SK-N-SH (cell line): ENCODE data around the gene CPA4. TPM values are rescaled to one million over a fixed set of nuclear protein-coding genes. Genes with fewer than 3 reads are reported as not detected.

Experiments used
- CTCF ChIA-PET: fragments of 300-600, 350-600 bp; formaldehyde crosslinking; extraction: SDS; loops from one replicate; lab custom pipeline; 2021; lab: Yijun Ruan, JAX
- POLR2A ChIA-PET: fragments of 350-600 bp; sonication (Branson Sonifier 250); formaldehyde crosslinking; extraction: SDS; loops from one replicate; lab custom pipeline; 2020; ENCODE audit warnings: antibody characterized with exemption, inconsistent platforms; lab: Yijun Ruan, JAX
- DNase-seq: peaks from one replicate; pipeline ENCODE4 v3.0.0; 2012
- H2AFZ ChIP-seq: fragments of 200-600 bp; sonication (generic); 2 replicates; pipeline ENCODE4 v1.8.1; 2016; ENCODE audit warnings: antibody characterized with exemption, mild to moderate bottlenecking, low read depth
- H3F3A ChIP-seq: fragments of 200-600 bp; sonication (generic); replicated peaks from 2 replicates; pipeline ENCODE3; 2016; ENCODE audit warnings: antibody characterized with exemption, mild to moderate bottlenecking; ENCODE audit not compliant: insufficient read depth
- H3K27ac ChIP-seq, 2 experiments: fragments of 200-500 bp in 1 of 2; fragments of 200-600 bp in 1 of 2; sonication (Bioruptor generic) in 1 of 2; sonication (generic), shearing (Covaris generic) in 1 of 2; 2 replicates each; pipeline versions ENCODE4 v1.5.1 to v1.6.1; 2014 to 2016; ENCODE audit warnings: low read depth in 2 of 2, inconsistent platforms in 1 of 2, low read length in 1 of 2, mild to moderate bottlenecking in 1 of 2, mixed read lengths in 1 of 2
- H3K27me3 ChIP-seq: fragments of 200-600 bp; sonication (generic), shearing (Covaris generic); 2 replicates; pipeline ENCODE4 v1.6.1; 2016; ENCODE audit warnings: mixed run types; ENCODE audit not compliant: insufficient read depth
- H3K36me3 ChIP-seq, 2 experiments: fragments of 200-500 bp in 1 of 2; fragments of 200-600 bp in 1 of 2; sonication (Bioruptor generic) in 1 of 2; sonication (generic) in 1 of 2; replicated peaks in 1 of 2; 2 replicates each; pipeline versions ENCODE3 to v1.5.1; 2014 to 2016; ENCODE audit warnings: low read length in 1 of 2, mild to moderate bottlenecking in 1 of 2; ENCODE audit not compliant: insufficient read depth in 2 of 2, control insufficient read depth in 1 of 2
- H3K4me1 ChIP-seq, 2 experiments: fragments of 200-500 bp in 1 of 2; fragments of 200-600 bp in 1 of 2; sonication (Bioruptor generic) in 1 of 2; sonication (generic), shearing (Covaris generic) in 1 of 2; 2 replicates each; pipeline versions ENCODE4 v1.5.1 to v1.6.1; 2014 to 2016; ENCODE audit warnings: low read depth in 1 of 2, low read length in 1 of 2, mixed run types in 1 of 2; ENCODE audit not compliant: insufficient read depth in 2 of 2, control insufficient read depth in 1 of 2
- H3K4me2 ChIP-seq: fragments of 200-600 bp; sonication (generic), shearing (Covaris generic); 2 replicates; pipeline ENCODE4 v1.6.1; 2017; ENCODE audit warnings: mixed run types
- H3K4me3 ChIP-seq, 2 experiments: fragments of 200-500 bp in 1 of 2; fragments of 200-600 bp in 1 of 2; sonication (Bioruptor generic) in 1 of 2; sonication (generic), shearing (Covaris generic) in 1 of 2; 2 replicates each; pipeline versions ENCODE4 v1.5.1 to v1.8.1; 2014 to 2016; ENCODE audit warnings: low read depth in 2 of 2, inconsistent platforms in 1 of 2, low read length in 1 of 2, mild to moderate bottlenecking in 1 of 2, mixed read lengths in 1 of 2, moderate library complexity in 1 of 2
- H3K79me2 ChIP-seq: fragments of 200-600 bp; sonication (generic); 2 replicates; pipeline ENCODE4 v1.8.1; 2017; ENCODE audit warnings: mild to moderate bottlenecking; ENCODE audit not compliant: insufficient read depth
- H3K9ac ChIP-seq: fragments of 200-600 bp; sonication (generic); 2 replicates; pipeline ENCODE4 v1.6.1; 2017; ENCODE audit warnings: mixed run types
- H3K9me2 ChIP-seq: fragments of 200-600 bp; sonication (generic); 2 replicates; pipeline ENCODE4 v1.6.1; 2017; ENCODE audit warnings: mixed run types
- H3K9me3 ChIP-seq: fragments of 200-600 bp; sonication (generic); 2 replicates; pipeline ENCODE4 v1.6.1; 2017; ENCODE audit warnings: mixed run types, mild to moderate bottlenecking, moderate library complexity
- H4K20me1 ChIP-seq: fragments of 200-600 bp; sonication (generic); 2 replicates; pipeline ENCODE4 v1.6.1; 2017; ENCODE audit warnings: mild to moderate bottlenecking, mixed run types; ENCODE audit not compliant: insufficient read depth
- CHD2 ChIP-seq: fragments of 150-350 bp; IDR thresholded peaks from 2 replicates; pipeline ENCODE4 v1.6.1; 2018; ENCODE audit warnings: low read length; ENCODE audit not compliant: partially characterized antibody
- ELF1 ChIP-seq: IDR thresholded peaks from 2 replicates; pipeline ENCODE4 v1.4.0; 2012
- EP300 ChIP-seq, 2 experiments: IDR thresholded peaks; 2 replicates each; pipeline versions ENCODE4 v1.4.0 to v1.6.1; 2012; ENCODE audit warnings: borderline replicate concordance in 1 of 2, low read depth in 1 of 2, low read length in 1 of 2
- EZH2phosphoT487 ChIP-seq: fragments of 200-600 bp; sonication (generic); IDR thresholded peaks from 2 replicates; pipeline ENCODE4 v1.6.1; 2017; ENCODE audit warnings: low read depth, mixed run types, mild to moderate bottlenecking, antibody characterized with exemption, moderate library complexity, borderline replicate concordance
- FOXJ3 ChIP-seq: sonication (generic); formaldehyde crosslinking; IDR thresholded peaks from 2 replicates; pipeline ENCODE4 v1.5.1; 2020; ENCODE audit warnings: mild to moderate bottlenecking, missing genetic modification reagents
- GABPA ChIP-seq: IDR thresholded peaks from 2 replicates; pipeline ENCODE4 v1.4.0; 2012; ENCODE audit warnings: low read depth, mild to moderate bottlenecking
- RFX5 ChIP-seq: IDR thresholded peaks from 2 replicates; pipeline ENCODE4 v1.6.1; 2012; ENCODE audit warnings: mild to moderate bottlenecking, improper control_type of control experiment, low read length
- TCF12 ChIP-seq: IDR thresholded peaks from 2 replicates; pipeline ENCODE4 v1.4.0; 2012
- TEAD4 ChIP-seq: IDR thresholded peaks from 2 replicates; pipeline ENCODE4 v1.4.0; 2012; ENCODE audit warnings: mild to moderate bottlenecking, borderline replicate concordance; ENCODE audit not compliant: insufficient read depth
- WGBS: methylation state at CpG from one replicate; pipeline ENCODE4 v1.1.6; 2017; ENCODE audit warnings: low lambda C conversion rate; 5-methylcytosine and 5-hydroxymethylcytosine counted together
- polyA plus RNA-seq, 3 experiments: library from polyadenylated mRNA; depleted of rRNA; stranded (reverse); fragments of >200 nt; gene quantifications; 2 replicates each; pipeline ENCODE4 v1.2.3, GENCODE V29; 2012
- TF ChIP-seq, protein P1 (sequence below): IDR thresholded peaks from 2 replicates; pipeline ENCODE4; 2012
- TF ChIP-seq, protein P2 (sequence below): fragments of 150-350 bp; IDR thresholded peaks from 2 replicates; pipeline ENCODE4 v1.6.1; 2016; ENCODE audit warnings: mild to moderate bottlenecking, low read depth, low read length
- TF ChIP-seq, protein P3 (sequence below): fragments of 150-350 bp; IDR thresholded peaks from 2 replicates; pipeline ENCODE4 v1.6.1; 2017; ENCODE audit warnings: antibody characterized with exemption, low read length, low read depth, borderline replicate concordance

CPA4 gene
- polyA plus RNA-seq, 1 of the 3 experiments (the other 2 are of a cell fraction), result 176 TPM

DNA sequence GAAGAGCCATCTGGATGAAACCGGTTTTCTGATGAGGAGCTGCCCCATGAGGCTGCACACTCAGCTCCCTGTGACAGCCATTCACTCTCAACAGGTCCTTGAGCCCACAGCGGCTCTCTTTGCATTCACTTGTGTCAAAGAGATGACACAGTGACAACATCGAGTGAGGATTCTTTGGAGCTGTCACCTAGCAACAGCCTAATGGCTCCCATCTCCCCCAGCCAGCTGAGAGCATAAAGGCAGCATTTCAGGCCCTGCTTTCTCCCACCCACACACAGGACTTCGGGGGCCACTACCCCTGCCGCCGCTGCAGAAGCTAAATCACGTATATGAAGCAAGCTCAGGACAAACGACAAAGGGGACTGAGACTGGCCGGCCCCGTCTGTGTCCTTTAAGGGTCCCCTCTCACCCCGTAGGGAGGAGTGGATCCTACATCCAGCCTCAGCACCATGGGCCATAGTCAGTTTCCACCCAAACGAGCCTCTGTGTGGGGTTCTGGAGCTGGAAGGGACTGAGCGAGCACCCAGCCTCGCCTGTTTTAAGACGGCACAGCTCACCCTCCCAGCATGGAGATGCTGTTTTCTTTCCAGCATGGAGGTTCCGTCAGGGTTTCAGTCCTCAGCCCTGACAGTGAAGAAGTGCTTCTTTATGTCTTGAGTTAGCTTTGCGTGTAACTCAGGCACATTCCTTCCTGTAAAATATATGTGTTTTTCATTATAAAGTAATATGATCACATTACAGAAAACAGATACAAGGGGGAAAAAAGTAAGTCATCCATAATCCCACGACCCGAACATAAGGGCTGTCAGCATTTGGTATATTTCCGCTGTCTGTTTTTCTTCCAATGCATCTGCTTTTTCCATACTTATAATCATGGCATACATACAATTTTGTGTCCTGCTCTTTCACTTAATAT, 4.9 kb downstream of the CPA4 start:
- DNase-seq, result no peak
- Histone ChIP-seq H3F3A (peaks cover 9% of the 10 kb centered on the region), H3K27ac (peak overlapping the region in 1 of 2 experiments; percentile 31; a peak in 1 of 4 replicates), H3K27me3 (no peaks in the 10 kb centered on the region), H3K36me3 (peaks cover 4 to 7% of the 10 kb centered on the region in 2 experiments), H3K9me3 (no peaks in the 10 kb centered on the region), H3K9ac (no peak overlapping the region), H3K4me1 (peaks cover 6 to 11% of the 10 kb centered on the region in 2 experiments; a peak in 1 of 4 replicates), H3K4me3 (no peak overlapping the region), H3K79me2 (no peaks in the 10 kb centered on the region; the same call in 1 of the 2 replicates), H3K4me2 (no peak overlapping the region), H2AFZ (no peak overlapping the region), H3K9me2 (no peaks in the 10 kb centered on the region), H4K20me1 (no peaks in the 10 kb centered on the region)
- POLR2A ChIA-PET, result no interaction called here
- WGBS, result 78% methylated on average over 19 of the region's 20 CpGs
- TF ChIP-seq ELF1 (no peak), FOXJ3 (CRISPR knock-in tag) (no peak), TCF12 (peak; percentile 22; the same call in 1 of the 2 replicates)
- TF ChIP-seq, protein P1, sequence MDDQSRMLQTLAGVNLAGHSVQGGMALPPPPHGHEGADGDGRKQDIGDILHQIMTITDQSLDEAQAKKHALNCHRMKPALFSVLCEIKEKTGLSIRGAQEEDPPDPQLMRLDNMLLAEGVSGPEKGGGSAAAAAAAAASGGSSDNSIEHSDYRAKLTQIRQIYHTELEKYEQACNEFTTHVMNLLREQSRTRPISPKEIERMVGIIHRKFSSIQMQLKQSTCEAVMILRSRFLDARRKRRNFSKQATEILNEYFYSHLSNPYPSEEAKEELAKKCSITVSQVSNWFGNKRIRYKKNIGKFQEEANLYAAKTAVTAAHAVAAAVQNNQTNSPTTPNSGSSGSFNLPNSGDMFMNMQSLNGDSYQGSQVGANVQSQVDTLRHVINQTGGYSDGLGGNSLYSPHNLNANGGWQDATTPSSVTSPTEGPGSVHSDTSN, result 0 out of 2 replicates have a peak, but pooled peaks have one; percentile 13
- CTCF ChIA-PET, result interaction anchor here (0.7 kb wide), 2 partner anchors 461 to 913 kb away, joined by 3 read pairs; no protein-coding TSS in a partner anchor

DNA sequence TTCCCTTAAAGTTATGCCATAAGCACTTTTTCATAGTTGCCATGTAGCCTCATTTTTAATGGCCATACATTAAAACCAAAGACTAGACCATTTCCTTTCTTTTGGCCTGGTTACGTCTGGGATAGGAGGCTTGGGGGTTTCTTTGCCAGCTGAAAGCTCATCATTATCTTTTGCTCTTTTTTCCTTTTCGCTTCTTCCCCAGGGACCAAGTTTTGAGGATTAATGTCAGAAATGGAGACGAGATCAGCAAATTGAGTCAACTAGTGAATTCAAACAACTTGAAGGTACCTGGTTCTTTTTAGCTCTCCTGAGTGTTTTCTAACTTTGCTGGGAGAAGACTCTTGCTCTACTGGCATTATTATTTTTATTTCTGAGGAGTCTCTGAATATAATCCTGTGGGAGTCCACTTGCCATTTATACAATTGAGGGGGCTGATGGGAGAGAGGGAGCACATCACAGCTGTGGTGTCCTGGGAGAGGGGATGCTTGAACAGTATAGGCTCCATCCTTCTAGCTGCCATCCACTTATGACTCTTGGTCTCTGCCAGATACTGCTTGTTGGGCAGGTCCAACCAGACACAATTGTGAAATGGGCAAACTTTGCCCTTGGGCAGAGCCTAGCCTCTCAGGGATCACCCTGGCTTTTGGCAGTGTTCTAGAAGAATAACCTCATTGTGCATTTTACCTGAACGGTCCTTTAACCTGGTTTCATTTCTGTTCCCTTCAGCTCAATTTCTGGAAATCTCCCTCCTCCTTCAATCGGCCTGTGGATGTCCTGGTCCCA, 5.8 kb downstream of the CPA4 start:
- peaks cover under 1% of the 10 kb centered on the region for H3F3A ChIP-seq
- ChIA-PET POLR2A (no interaction called here), CTCF (interaction anchor here (0.7 kb wide), 1 partner anchor 914 kb away, joined by 3 read pairs; no protein-coding TSS in a partner anchor)
- no peak overlapping the region for H2AFZ ChIP-seq
- no peak overlapping the region for H3K9ac ChIP-seq
- H3K4me2 ChIP-seq, result no peak overlapping the region
- H3K27me3 ChIP-seq, result no peaks in the 10 kb centered on the region
- H3K79me2 ChIP-seq, result no peaks in the 10 kb centered on the region; the same call in 1 of the 2 replicates
- H3K36me3 ChIP-seq, result peaks cover 4 to 7% of the 10 kb centered on the region in 2 experiments
- peaks cover under 1 to 11% of the 10 kb centered on the region in 2 experiments; a peak in 1 of 4 replicates for H3K4me1 ChIP-seq
- no peak for TF ChIP-seq RFX5
- no peak for TF ChIP-seq GABPA
- TF ChIP-seq, all 33 proteins: peak for 0
- Histone ChIP-seq H3K9me2 (no peaks in the 10 kb centered on the region), H3K4me3 (no peak overlapping the region), H3K9me3 (no peaks in the 10 kb centered on the region), H3K27ac (peak overlapping the region in 1 of 2 experiments; percentile 31; a peak in 1 of 4 replicates), H4K20me1 (no peaks in the 10 kb centered on the region)
- DNase-seq, result no peak
- WGBS, result 88% methylated on average over 5 of the region's 5 CpGs

DNA sequence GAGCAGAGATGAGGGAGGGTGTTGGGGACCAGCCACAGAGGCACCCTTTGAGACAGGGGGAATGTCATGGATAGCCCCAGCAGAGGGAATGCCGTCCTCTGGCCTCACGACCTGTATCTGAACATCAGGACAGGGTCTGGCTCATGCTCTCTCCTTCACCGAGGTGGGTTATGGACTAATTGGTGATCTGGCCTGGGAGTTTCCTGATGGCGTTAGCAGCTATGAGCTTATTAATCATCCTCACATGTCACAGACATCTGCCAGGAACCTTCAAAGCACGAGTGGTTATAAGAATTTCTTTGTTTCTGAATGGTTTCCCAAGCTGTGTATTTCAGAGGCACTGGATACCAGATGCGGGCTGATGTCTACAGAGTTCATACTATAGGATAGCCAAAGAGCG, 6.9 kb downstream of the CPA4 start:
- Histone ChIP-seq H3K36me3 (peaks cover 4 to 15% of the 10 kb centered on the region in 2 experiments), H3K9me3 (no peaks in the 10 kb centered on the region), H2AFZ (no peak overlapping the region), H3K4me1 (peaks cover 0 to 11% of the 10 kb centered on the region in 2 experiments; a peak in 1 of 4 replicates), H3K27me3 (no peaks in the 10 kb centered on the region), H3K4me3 (no peak overlapping the region), H4K20me1 (no peaks in the 10 kb centered on the region), H3K9me2 (no peaks in the 10 kb centered on the region), H3K4me2 (no peak overlapping the region), H3F3A (no peaks in the 10 kb centered on the region), H3K27ac (no peak overlapping the region; a peak in 1 of 4 replicates), H3K79me2 (no peaks in the 10 kb centered on the region), H3K9ac (no peak overlapping the region)
- 78% methylated on average over 7 of the region's 7 CpGs for WGBS
- CTCF ChIA-PET, result interaction anchor here (1.0 kb wide), 1 partner anchor 22 kb away, joined by 6 read pairs; no protein-coding TSS in a partner anchor
- TF ChIP-seq, protein P2, sequence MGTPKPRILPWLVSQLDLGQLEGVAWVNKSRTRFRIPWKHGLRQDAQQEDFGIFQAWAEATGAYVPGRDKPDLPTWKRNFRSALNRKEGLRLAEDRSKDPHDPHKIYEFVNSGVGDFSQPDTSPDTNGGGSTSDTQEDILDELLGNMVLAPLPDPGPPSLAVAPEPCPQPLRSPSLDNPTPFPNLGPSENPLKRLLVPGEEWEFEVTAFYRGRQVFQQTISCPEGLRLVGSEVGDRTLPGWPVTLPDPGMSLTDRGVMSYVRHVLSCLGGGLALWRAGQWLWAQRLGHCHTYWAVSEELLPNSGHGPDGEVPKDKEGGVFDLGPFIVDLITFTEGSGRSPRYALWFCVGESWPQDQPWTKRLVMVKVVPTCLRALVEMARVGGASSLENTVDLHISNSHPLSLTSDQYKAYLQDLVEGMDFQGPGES, result no peak
- TF ChIP-seq CHD2 (no peak), EP300 (IDR thresholded peaks at IDR 0.05; ENCODE audit: borderline replicate concordance in 1 of 2, low read depth in 1 of 2, low read length in 1 of 2) (no peak), EZH2phosphoT487 (no peak), TEAD4 (no peak)
- TF ChIP-seq, protein P3, sequence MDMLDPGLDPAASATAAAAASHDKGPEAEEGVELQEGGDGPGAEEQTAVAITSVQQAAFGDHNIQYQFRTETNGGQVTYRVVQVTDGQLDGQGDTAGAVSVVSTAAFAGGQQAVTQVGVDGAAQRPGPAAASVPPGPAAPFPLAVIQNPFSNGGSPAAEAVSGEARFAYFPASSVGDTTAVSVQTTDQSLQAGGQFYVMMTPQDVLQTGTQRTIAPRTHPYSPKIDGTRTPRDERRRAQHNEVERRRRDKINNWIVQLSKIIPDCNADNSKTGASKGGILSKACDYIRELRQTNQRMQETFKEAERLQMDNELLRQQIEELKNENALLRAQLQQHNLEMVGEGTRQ, result no peak
- DNase-seq, result no peak
- POLR2A ChIA-PET, result no interaction called here
